Prostate gland (tissue), 2 donors: ENCODE data around the gene TBC1D22A. TPM values are rescaled to one million over a fixed set of nuclear protein-coding genes. Genes with fewer than 3 reads are reported as not detected.
A peak's percentile ranks its signal among the peaks of the same experiment; 100 is the strongest.

Experiments
- DNase-seq: peaks from one replicate; pipeline ENCODE4 v3.0.0-alpha.2; 2019; ENCODE audit warnings: low spot score
- H3K27ac ChIP-seq, 2 donors: fragments of 200-600 bp; sonication (generic); 2 replicates each; pipeline ENCODE4 v1.5.1; 2017 to 2019
- H3K27me3 ChIP-seq: fragments of 200-600 bp; sonication (generic); replicated peaks from 2 replicates; pipeline ENCODE4 v1.5.1; 2019; ENCODE audit not compliant: insufficient read depth
- H3K36me3 ChIP-seq, 2 donors: fragments of 200-600 bp; sonication (generic); 1 replicate in 1 of 2; 2 replicates in 1 of 2; pipeline versions ENCODE4 v1.5.1 to v1.8.1; 2017 to 2019
- H3K4me1 ChIP-seq: fragments of 200-600 bp; sonication (generic); replicated peaks from 2 replicates; pipeline ENCODE4 v1.5.1; 2019
- H3K4me3 ChIP-seq, 2 donors: fragments of 200-600 bp; sonication (generic); 2 replicates each; pipeline ENCODE4 v1.5.1; 2017 to 2019
- H3K9me3 ChIP-seq: fragments of 200-600 bp; sonication (generic); 2 replicates; pipeline ENCODE4 v1.5.1; 2017
- POLR2A ChIP-seq: fragments of 450-650 bp; IDR thresholded peaks from one replicate; pipeline ENCODE4 v1.6.1; 2016; ENCODE audit warnings: antibody characterized with exemption, mild to moderate bottlenecking
- POLR2AphosphoS5 ChIP-seq: sonication (generic); formaldehyde crosslinking; IDR thresholded peaks from one replicate; pipeline ENCODE4 v1.6.1; 2017; ENCODE audit warnings: antibody characterized with exemption
- whole genome bisulfite sequencing: methylation state at CpG from one replicate; pipeline ENCODE4 v1.1.5; 2018; 5-methylcytosine and 5-hydroxymethylcytosine counted together
- intact Hi-C: fragments of 100-400 bp; cut with DNase I; formaldehyde crosslinking; loops from one replicate; pipeline ENCODE4 v1.14.2; 2022
- total RNA-seq, 2 donors: library from RNA; depleted of rRNA; stranded (reverse); fragments of >200 nt; gene quantifications; one replicate each; pipeline ENCODE4 v1.1.0, GENCODE V29; 2016
- TF ChIP-seq, protein P1 (sequence below), 4 experiments: fragments of 200-600 bp in 2 of 4; fragments of 450-650 bp in 2 of 4; sonication (generic) in 2 of 4; IDR thresholded peaks; 1 replicate in 3 of 4; 2 replicates in 1 of 4; pipeline ENCODE4 v1.5.1; 2016 to 2019; ENCODE audit warnings: antibody characterized with exemption in 4 of 4, mild to moderate bottlenecking in 2 of 4, moderate library complexity in 2 of 4

Gene TBC1D22A
- total RNA-seq, 2 donors from 2014 or later = 16.0 to 30.7 TPM

DNA sequence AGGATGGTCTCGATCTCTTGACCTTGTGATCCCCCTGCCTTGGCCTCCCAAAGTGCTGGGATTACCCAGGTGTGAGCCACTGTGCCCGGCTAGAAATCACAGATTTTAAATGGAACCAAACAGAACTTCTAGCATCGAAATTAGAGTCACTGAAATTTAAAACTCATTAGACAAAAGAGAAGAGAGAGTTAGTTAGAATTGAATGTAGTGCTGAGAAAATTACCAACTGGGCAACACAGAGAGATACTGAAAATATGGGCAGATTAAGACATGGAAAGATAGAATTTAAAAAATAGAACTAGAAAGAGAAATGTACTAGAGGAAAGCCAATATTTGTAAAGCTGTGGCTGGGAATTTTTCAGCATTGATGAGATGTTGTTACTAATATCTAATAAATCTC, 217.9 kb downstream of the TBC1D22A start:
- TF ChIP-seq, protein P1, sequence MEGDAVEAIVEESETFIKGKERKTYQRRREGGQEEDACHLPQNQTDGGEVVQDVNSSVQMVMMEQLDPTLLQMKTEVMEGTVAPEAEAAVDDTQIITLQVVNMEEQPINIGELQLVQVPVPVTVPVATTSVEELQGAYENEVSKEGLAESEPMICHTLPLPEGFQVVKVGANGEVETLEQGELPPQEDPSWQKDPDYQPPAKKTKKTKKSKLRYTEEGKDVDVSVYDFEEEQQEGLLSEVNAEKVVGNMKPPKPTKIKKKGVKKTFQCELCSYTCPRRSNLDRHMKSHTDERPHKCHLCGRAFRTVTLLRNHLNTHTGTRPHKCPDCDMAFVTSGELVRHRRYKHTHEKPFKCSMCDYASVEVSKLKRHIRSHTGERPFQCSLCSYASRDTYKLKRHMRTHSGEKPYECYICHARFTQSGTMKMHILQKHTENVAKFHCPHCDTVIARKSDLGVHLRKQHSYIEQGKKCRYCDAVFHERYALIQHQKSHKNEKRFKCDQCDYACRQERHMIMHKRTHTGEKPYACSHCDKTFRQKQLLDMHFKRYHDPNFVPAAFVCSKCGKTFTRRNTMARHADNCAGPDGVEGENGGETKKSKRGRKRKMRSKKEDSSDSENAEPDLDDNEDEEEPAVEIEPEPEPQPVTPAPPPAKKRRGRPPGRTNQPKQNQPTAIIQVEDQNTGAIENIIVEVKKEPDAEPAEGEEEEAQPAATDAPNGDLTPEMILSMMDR (IDR thresholded peaks at IDR 0.05) = no peak
- no peak for TF ChIP-seq POLR2AphosphoS5
- no peak for TF ChIP-seq POLR2A
- Histone ChIP-seq H3K4me3 (no peak overlapping the region), H3K4me1 (no peaks in the 10 kb centered on the region), H3K27me3 (no peaks in the 10 kb centered on the region), H3K9me3 (no peaks in the 10 kb centered on the region), H3K36me3 (no peaks in the 10 kb centered on the region), H3K27ac (no peak overlapping the region)
- DNase-seq = no peak
- WGBS = 100% methylated on average over 3 of the region's 3 CpGs
- intact Hi-C loops = no loop called here

DNA sequence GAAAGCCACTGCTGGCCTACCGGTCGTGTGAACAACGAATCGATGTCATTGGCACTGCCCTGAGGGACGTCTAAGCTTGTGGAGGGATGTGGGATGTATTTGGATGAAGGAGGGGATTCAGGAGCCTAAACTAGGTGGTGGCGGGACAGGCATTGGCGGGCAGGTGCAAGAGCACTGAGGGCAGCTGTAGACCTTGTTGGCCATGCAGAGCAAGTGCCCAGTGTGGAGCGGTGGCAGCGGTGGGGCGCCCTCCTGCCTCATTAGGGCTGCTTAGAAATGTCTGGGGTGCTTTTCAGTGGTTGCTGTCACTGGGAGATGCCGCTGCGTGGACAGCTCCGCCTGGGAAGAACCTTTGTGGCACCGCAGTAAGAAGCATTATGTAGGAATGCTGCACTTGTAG, 220.2 kb downstream of the TBC1D22A start:
- Histone ChIP-seq H3K4me1 (no peaks in the 10 kb centered on the region), H3K36me3 (no peaks in the 10 kb centered on the region), H3K27ac (no peak overlapping the region), H3K4me3 (no peak overlapping the region), H3K9me3 (no peaks in the 10 kb centered on the region), H3K27me3 (no peaks in the 10 kb centered on the region)
- DNase-seq = no peak
- 97% methylated on average over 14 of the region's 14 CpGs for WGBS
- intact Hi-C loops = no loop called here
- TF ChIP-seq, protein P1 (IDR thresholded peaks at IDR 0.05) = no peak
- no peak for TF ChIP-seq POLR2A
- no peak for TF ChIP-seq POLR2AphosphoS5

DNA sequence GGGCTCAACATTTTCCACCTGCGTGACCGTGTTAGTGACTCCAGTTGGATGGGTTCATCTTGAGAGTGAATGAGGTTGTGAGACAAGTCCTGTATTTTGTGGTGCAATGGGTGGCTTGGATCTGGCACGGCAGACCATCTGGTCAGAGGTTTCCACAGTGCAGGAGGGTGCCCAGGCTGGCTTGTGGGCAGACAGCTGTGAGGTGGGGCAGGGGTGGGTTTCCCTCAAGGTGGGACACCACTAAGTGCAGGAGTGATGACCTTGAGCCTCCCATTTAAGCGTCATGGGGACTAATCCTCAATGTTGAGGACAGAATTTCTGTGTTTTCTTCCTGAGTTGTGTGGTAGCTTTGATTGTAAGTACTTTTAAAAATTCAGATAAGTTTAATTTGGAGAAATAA, 220.6 kb downstream of the TBC1D22A start:
- TF ChIP-seq, protein P1 (IDR thresholded peaks at IDR 0.05) = no peak
- Histone ChIP-seq H3K27me3 (no peaks in the 10 kb centered on the region), H3K9me3 (no peaks in the 10 kb centered on the region), H3K4me1 (no peaks in the 10 kb centered on the region), H3K4me3 (no peak overlapping the region), H3K36me3 (no peaks in the 10 kb centered on the region), H3K27ac (no peak overlapping the region)
- no peak for DNase-seq
- intact Hi-C loops = no loop called here
- WGBS = 100% methylated on average over 4 of the region's 4 CpGs

DNA sequence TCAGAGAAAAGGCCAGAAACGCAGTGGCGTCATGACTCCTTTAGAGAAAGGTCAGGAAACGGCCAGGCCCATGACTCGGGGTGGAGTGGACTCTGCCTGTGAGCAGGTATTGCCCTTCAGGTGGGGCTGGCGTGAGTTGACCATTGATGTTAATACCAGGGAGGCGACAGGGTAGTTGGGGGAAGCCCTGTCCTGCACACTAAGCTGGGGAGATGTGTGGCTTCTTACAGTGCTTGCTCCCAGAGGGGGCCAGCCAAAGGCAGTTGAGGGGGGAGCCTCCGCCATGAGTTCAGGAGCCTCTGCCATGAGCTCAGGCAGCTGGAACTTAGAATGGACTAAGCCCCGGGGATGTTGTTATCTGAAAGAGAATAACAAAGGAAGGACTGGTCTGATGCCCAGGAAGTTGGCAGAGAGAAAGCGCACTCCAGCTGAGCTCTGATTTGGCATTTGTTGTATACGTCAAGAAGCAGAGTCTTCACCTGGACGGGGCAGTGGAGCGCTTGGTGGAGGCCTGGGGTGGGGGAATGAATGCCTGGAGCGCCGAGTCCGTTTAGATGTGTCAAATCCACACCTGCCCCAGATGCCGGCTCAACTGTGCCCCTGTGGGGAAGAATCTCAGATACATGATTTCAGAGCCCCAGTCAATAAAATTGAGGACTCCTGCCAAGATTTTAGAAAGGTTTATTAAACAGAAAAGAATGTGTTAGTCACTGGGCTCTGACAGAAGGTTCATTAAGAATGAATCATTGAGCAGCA, 222.5 kb downstream of the TBC1D22A start:
- DNase-seq = no peak
- TF ChIP-seq, protein P1 (IDR thresholded peaks at IDR 0.05) = peak in 1 of 4 experiments; percentile 4
- TF ChIP-seq POLR2AphosphoS5 = no peak
- Histone ChIP-seq H3K36me3 (no peaks in the 10 kb centered on the region), H3K4me1 (no peaks in the 10 kb centered on the region), H3K27me3 (no peaks in the 10 kb centered on the region), H3K9me3 (no peaks in the 10 kb centered on the region), H3K27ac (no peak overlapping the region), H3K4me3 (no peak overlapping the region)
- intact Hi-C loops = no loop called here
- 73% methylated on average over 16 of the region's 16 CpGs for WGBS

DNA sequence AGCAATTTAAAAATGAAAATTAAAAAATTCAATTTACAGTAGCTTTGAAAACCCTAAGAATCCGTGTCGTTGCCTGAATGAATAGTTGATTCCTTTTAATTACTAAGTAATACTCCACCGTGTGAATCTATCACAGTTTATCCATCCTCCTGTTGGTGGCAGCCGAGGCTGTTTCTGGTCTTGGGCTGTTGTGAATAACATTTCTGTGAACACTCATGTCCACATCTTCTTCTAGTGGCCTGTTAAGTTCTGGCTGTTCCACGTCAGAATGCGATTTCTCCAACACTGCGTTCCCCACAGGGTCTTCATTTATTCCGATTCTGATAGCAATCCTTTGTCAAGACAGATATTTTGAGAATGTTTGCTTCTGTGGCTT, 223.0 kb downstream of the TBC1D22A start:
- DNase-seq = no peak
- H3K27me3 ChIP-seq = no peaks in the 10 kb centered on the region
- H3K27ac ChIP-seq = no peak overlapping the region
- no peaks in the 10 kb centered on the region for H3K36me3 ChIP-seq
- WGBS = 97% methylated on average over 8 of the region's 8 CpGs
- H3K4me3 ChIP-seq = no peak overlapping the region
- TF ChIP-seq POLR2AphosphoS5 (no peak), POLR2A (no peak)
- TF ChIP-seq, protein P1 (IDR thresholded peaks at IDR 0.05) = no peak
- intact Hi-C loops = no loop called here
- no peaks in the 10 kb centered on the region for H3K9me3 ChIP-seq
- H3K4me1 ChIP-seq = no peaks in the 10 kb centered on the region
